GM19468 (cell line): ENCODE results near the gene ALMS1.
"Not testable (repeated sequence)": the region's sequence is repeated elsewhere in the genome, so short reads cannot be mapped to it uniquely, and the experiment has no call there.

Experiments used
- ATAC-seq: cut with Tn5 transposase; IDR thresholded peaks from one replicate; pipeline ENCODE4 v1.9.1; 2021; ENCODE audit warnings: mild to moderate bottlenecking, moderate library complexity, moderate number of reproducible peaks; ENCODE audit not compliant: unreplicated experiment; ENCODE audit errors: extremely low read depth

Gene ALMS1

GRCh38 chr2:73402386-73403103 lies 16.9 kb downstream of the ALMS1 start:
- ATAC-seq = no peak

DNA sequence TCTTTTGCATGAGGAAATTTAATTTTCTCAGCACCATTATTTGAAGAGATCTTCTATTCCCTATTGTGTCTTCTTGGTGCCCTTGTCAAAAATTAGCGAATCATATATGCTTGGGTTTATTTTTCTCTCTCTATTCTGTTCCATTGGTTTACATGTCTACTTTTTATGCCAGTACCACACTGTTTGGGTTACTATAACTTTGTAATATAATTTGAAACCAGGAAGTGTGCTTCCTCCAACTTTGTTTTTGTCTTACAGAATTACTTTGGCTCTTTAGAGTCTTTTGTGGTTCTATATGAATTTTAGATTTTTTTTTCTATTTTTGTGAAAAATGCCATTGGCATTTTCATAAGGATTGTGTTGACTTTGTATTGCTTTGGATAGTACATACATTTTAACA lies 17.6 kb downstream of the ALMS1 start:
- no peak for ATAC-seq

DNA sequence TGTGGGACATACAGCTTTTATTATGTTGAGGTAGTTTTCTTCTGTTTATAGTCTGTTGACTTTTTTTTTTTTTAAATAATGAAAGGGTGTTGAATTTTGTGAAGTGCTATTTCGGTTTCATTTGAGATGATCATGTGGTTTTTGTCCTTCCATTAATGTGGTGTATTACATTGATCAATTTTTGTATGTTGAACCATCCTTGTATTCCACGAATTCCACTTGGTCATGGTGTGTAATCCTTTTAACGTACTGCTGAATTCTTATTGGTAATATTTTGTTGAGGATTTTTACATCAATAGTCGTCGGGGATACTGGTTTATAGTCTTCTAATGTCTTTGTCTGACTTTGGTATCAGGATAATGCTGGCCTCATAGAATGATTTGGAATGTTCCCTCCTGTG lies 18.8 kb downstream of the ALMS1 start:
- ATAC-seq = no peak

- no peak for ATAC-seq
Measured at GRCh38 chr2:73406996-73407395, 21.4 kb downstream of the ALMS1 start.

- ATAC-seq = peak; percentile 64
Measured at GRCh38 chr2:73408198-73408597, 22.6 kb downstream of the ALMS1 start.

GRCh38 chr2:73414696-73415095 lies 29.1 kb downstream of the ALMS1 start:
- no peak for ATAC-seq

- no peak for ATAC-seq
Measured at GRCh38 chr2:73415906-73416305, 30.3 kb downstream of the ALMS1 start.

DNA sequence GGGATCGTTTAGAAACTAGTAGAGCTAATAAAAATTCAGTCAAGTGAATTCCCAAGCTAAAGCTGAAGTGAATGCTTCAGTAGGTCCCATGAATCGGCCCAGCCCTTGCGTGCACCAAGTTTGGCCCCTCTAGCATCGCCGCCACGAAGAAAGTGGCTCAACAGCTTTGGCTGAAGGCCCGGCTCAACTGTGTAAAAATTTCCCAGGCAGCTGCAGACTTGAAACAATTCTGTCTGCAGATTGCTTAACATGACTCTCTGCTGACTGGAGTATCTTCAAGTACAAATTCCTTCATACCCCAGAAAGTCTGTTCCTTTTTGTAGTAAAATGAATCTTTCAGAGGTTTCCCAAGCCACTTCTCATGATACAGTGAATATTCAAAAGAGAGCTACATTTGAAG lies 32.7 kb downstream of the ALMS1 start:
- no peak for ATAC-seq

- ATAC-seq = no peak
Measured at GRCh38 chr2:73423913-73424312, 38.3 kb downstream of the ALMS1 start.

DNA sequence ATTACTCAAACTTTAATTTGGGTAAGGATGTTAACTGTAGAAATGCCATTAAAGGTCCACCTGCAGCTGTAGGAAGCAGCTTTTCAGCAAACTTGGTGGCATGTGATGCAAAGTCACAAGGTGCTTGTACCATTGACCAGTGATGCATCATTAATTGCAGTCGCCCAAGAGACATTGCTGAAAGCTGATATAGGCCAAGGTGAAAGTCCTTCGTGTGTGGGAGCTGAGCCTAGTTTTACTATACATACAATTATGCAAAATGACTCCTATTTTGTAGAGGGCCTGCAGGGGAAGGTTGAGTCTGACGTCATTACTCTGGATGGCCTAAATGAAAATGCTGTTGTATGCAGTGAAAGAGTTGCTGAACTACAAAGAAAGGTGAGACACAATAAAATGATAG lies 40.5 kb downstream of the ALMS1 start:
- no peak for ATAC-seq

GRCh38 chr2:73436019-73436418 lies 50.4 kb downstream of the ALMS1 start:
- ATAC-seq = no peak

GRCh38 chr2:73444202-73444601 lies 58.6 kb downstream of the ALMS1 start:
- no peak for ATAC-seq

DNA sequence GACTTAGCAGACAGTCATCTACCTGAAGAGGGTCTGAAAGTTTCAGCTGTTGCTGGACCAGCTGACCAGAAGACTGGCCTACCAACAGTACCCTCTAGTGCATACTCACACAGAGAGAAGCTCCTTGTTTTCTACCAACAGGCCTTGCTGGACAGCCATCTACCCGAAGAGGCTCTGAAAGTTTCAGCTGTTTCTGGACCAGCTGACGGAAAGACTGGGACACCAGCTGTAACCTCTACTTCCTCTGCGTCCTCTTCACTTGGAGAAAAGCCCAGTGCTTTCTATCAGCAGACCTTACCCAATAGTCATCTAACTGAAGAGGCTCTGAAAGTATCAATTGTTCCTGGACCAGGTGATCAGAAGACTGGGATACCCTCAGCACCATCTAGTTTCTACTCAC lies 63.2 kb downstream of the ALMS1 start:
- ATAC-seq = no peak

GRCh38 chr2:73449404-73449803 lies 63.8 kb downstream of the ALMS1 start:
- no peak for ATAC-seq

GRCh38 chr2:73451263-73451972 lies 65.8 kb downstream of the ALMS1 start:
- peak; percentile 76 for ATAC-seq

- ATAC-seq = no peak
Measured at GRCh38 chr2:73457982-73458381, 72.3 kb downstream of the ALMS1 start.

DNA sequence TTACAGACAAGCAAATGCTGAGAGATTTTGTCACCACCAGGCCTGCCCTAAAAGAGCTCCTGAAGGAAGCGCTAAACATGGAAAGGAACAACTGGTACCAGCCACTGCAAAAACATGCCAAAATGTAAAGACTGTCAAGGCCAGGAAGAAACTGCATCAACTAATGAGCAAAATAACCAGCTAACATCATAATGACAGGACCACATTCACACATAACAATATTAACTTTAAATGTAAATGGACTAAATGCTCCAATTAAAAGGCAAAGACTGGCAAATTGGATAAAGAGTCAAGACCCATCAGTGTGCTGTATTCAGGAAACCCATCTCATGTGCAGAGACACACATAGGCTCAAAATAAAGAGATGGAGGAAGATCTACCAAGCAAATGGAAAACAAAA lies 76.8 kb downstream of the ALMS1 start:
- not testable (repeated sequence) for ATAC-seq

- ATAC-seq = no peak
Measured at GRCh38 chr2:73468376-73468775, 82.7 kb downstream of the ALMS1 start.

GRCh38 chr2:73483874-73484273 lies 98.2 kb downstream of the ALMS1 start:
- ATAC-seq = not testable (repeated sequence)

DNA sequence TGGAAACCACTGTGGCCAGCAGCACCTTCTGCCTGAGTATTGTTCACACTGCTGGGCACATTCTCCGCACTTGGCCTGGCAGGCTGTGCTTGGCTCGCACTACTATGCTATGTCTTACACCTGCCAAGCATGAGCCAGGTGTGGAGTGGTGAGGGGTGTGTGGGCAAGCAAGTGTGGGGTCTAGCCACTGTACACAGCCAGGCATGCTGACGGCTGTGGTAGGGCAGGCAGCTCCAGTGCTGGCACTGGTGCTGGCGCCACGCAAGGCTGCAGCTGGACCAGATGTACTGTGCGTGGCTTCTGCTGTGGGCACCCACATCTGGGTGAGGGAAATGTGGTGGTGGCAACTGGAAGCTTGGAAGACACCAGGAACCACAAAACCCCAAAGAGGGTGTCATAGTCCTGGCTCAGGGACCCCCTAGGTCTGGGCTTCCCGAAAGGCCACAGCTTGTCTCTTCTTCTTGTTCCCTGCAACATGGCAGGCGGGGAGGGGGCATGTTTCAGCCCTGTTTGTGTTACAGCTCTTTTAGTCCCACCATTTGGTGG lies 101.5 kb downstream of the ALMS1 start:
- ATAC-seq = no peak

DNA sequence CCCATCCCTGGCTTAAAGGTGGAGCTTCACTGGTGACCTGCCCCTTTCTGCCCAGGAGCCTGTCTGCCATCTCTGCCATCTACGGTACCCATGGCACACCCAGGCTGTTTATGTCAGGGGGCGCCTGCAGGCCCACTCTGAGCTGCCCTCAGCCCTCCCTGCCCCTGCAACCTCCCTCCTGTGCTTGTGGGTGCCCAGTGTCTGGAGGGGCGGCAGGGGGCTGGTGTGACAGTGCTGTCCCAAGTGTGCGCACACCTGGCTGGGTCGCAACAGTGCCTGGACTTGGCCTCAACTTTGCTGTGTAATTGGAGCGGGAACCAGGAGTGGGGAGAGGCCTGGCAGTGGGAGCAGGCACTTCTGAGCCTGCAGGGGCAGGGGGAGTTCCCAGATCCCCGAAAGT lies 102.4 kb downstream of the ALMS1 start:
- no peak for ATAC-seq

- ATAC-seq = no peak
Measured at GRCh38 chr2:73489053-73489452, 103.4 kb downstream of the ALMS1 start.
